GM18868 (cell line): ENCODE measurements around the gene AFDN.

ENCODE experiments used
- ATAC-seq: cut with Tn5 transposase; IDR thresholded peaks from one replicate; pipeline ENCODE4 v1.9.1; 2021; ENCODE audit warnings: mild to moderate bottlenecking, moderate library complexity; ENCODE audit not compliant: unreplicated experiment

Gene AFDN

DNA sequence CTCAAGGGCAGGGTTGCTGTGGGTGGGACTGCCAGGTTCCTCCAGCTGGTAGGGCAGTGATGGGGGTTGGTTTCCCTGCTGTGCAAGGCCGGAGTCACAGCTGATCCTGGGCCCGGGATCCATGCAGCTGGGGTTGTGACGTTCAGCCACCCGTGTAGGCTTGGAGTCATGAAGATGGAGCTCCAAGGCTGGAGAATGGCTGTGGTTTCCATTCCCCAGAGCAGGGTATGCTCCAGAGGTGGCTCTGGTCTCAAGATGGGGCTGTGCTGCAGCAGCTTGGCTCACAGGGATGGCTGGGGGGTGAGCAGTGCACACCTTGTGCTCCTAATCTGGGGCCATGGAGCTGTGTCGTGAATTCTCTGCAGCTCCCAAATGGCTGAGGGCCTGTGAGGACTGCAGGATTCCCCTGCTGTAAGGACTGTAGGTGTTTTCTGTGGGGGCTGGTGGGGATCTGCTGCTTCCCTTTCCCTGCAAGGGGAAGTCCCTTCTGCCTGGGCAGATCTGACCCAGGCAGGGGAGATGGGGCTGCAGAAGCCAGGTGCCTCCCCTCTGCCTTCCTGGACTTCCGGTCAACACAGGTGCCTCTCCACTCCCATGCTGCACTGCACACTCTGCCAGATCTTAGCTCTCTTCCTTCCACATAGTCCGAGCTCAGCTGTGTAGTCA is 186.7 kb downstream of the AFDN start:
- ATAC-seq = no peak

DNA sequence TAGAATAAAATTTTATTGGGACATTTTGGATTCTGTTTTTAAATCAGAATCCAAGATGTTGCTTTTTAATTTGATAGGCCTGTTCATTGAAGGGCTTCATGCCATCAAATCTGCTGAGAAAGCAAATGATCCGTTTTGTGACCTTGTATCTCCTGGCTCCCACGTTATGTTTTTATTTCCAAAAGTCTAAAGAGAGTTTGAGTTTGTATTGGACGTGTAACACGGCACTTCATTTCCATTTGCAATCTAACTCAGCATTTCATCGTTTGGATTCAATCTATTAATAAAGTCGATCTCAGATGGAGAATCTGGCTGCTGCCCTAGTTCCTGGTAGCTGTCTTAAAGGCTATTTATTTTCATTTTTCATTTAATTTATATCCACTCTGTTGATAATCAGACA is 187.7 kb downstream of the AFDN start:
- ATAC-seq = no peak

DNA sequence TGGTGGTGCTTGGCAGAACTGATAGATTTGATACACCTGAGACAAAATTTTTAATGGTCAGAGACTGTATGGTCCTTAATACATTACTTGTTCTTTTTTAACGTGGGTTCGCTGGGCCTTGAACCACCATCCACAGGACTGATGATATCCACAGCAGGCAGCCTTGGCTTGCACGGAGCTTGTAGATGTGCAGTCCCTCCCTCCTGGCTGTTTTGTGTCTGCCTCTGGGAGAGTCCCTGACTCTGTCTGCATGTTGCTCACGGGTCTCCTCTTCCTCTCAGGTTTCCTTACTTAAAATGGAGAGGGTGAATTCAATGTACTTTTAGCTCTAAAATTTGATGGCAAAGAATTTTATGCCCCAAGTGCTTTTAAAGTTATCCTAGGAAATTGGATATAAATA is 188.3 kb downstream of the AFDN start:
- ATAC-seq = no peak

DNA sequence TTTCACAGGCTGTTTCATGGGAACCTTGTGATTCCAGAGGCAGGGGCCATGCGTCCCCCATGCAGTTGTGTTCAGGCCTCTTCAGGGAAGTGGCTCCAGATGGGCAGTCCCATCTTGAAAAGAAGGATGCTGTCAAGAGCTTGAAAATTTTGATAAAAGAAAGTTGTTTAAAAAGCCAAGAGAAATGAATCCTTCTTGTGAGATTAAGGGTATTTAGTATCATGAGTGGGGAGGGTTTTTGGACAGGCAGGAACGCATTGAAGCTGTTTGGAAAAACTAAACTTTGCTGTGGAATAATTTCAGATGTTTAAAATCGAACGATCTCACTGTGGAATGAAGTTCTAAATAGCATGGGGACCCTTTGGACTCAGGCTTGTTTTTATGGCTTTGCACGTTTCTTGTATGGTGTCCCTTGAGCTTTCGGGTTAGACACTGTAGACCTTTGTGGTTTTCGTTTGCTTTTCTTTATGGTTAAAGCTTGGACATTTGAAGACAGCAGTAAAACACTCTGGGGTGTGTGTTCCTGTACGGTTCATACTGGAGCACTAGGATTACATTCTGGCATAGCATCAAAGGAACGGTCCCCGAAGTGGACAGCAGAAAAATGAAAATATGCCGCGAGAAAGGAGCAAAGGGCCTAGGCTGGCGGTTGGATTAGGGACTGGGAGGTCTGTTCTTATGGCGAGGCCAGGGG is 188.9 kb downstream of the AFDN start:
- ATAC-seq = no peak

DNA sequence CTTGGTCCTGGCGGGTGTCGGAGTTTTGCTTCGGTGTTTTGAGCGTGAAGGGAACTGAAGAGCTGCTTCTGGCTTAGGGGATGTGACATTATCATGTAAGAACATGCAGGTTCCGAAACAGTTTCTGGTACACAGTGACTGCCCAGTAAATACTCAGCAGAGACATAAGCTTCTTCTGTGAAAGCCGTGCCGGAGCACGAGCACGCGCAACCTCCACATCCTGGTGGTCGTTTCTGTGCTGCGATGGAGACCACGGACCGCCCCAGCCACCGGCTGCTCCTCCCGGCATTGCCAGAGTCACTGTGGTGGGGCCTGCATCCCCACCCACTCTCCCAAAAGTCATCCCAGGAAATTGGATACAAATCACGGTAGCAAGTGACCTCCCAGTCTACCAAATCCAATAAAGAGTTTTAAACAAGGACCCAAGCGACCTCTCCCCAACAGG is 189.5 kb downstream of the AFDN start:
- no peak for ATAC-seq

DNA sequence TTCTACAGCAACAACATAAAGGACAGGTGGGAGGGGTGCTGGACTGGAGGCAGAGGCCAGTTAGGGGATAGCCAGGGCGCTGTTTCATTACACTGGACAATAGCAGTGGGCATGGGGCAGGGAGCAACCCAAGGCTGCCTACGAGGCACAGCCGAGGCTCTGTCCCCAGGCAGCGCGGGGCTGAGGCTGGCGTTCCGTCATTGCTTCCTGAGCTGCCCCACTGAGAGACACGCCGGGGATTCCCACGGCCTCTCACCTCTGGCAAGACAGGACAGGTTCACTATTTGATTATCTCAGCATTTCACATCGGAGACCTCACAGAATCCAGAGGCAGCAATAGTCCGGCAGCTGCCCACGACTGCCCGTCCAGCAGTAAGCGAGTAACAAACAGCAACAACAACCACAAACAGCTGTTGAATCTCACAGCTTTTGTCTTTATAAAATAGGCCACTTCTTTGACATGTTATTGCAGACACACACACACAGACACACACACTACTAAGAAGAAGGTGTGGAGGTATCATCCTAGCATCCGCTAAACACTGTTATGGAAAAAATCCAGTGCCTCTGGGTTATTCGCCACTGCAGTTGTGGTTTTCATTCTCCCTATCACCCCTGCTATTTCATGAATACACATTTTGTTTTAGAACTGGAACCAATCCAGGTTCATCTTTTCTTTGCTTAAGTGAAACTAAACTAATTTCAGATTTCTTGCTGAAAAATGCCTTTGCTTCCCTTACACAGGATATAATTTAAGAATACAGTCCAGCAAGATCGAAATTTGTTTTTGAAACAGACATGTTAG is 190.2 kb downstream of the AFDN start:
- ATAC-seq = no peak

DNA sequence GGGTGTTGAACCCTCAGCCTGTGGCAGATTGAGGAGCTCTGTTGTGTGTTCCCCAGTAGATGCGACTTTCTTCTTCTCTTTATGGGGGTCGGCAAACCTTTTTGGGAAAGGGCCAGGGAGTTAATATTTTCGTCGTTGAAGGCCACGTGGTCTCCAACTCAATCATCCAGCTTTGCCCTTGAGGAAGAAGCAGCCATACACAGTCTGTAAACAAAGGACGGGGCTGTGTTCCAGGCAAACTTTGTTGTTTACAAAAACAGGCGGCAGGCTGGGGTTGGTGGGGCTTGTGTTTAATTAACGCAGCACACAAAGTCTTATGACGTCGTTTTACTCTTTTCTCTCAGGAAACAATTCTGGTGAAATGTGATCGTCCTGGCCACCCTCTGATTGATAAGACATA is 190.9 kb downstream of the AFDN start:
- no peak for ATAC-seq

DNA sequence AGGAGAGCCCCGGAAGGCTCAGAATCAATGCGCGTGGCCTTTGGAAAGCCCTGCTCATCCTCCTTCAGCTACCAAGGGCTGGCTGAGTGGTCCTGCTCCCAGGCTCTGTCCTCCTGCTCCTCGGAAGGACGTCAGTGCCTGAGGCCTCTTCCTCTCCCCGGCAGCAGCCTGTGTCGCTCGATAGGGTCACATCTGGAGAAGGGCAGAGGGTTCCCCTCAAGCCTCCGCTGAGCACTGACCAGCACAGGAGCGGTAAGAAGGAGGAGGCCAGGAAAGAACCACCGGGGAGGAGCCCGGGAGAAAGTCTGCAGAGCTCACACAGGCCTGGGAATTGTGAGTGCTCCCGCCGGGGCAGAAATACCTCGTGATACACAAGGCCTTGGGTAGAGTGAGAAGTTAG is 192.0 kb downstream of the AFDN start:
- ATAC-seq = no peak

DNA sequence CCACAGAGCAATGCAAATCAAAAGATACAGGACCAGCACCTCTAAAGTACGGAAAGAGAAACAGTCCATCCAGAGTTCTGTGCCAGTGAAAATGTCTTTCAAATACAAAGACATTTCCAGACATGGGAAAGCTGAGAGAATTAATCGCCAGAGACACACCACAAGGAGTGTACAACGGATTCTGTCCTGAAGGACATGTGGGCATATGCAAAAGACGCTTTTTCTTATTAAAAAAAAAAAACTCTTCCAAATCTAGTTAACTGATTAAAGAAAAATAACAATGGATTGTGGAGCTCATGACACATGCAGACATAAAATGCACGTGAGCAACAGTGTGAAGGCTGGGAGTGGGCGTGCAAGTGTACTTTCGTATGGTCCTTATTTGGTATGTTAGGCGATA is 193.5 kb downstream of the AFDN start:
- ATAC-seq = no peak

DNA sequence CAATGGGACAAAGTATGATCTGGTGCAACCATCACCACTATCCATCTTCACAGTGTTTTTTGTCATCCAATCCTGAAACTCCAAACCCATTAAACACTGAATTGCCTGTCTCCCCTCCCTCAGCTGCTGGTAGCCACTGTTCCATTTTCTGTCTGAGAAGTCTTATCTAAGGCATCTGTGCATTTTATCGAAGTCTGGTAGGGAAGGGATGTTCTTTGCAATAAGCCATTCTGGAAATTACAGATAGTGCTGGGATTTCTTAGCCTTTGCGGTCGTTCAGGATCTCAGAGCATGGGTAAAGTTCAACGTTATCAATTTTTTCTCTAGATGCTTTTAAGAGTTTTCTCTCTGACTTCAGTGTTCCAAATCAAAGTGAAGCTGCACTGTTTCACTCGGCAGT is 194.9 kb downstream of the AFDN start:
- ATAC-seq = no peak
